Epithelial cell of proximal tubule (primary cell): ENCODE data around the gene KIAA2012. TPM values are rescaled to one million over a fixed set of nuclear protein-coding genes. Genes with fewer than 3 reads are reported as not detected.

Source experiments
- DNase-seq: peaks from one replicate; pipeline ENCODE4 v3.0.0-alpha.2; 2011; ENCODE audit warnings: low read depth
- H3K4me3 ChIP-seq: 2 replicates; pipeline ENCODE4 v1.5.1; 2011; ENCODE audit warnings: low read depth, mild to moderate bottlenecking, low read length
- total RNA-seq: library from RNA; depleted of rRNA; stranded (reverse); fragments of >200 nt; gene quantifications from 2 replicates; pipeline ENCODE4 v1.2.3, GENCODE V29; 2015
- TF ChIP-seq, protein P1 (sequence below): conservative IDR thresholded peaks from 2 replicates; pipeline ENCODE4 v1.5.1; 2012; ENCODE audit warnings: low read depth, mild to moderate bottlenecking, low read length

Gene KIAA2012
- total RNA-seq, 1 donor from 2014 or later, result not detected

DNA sequence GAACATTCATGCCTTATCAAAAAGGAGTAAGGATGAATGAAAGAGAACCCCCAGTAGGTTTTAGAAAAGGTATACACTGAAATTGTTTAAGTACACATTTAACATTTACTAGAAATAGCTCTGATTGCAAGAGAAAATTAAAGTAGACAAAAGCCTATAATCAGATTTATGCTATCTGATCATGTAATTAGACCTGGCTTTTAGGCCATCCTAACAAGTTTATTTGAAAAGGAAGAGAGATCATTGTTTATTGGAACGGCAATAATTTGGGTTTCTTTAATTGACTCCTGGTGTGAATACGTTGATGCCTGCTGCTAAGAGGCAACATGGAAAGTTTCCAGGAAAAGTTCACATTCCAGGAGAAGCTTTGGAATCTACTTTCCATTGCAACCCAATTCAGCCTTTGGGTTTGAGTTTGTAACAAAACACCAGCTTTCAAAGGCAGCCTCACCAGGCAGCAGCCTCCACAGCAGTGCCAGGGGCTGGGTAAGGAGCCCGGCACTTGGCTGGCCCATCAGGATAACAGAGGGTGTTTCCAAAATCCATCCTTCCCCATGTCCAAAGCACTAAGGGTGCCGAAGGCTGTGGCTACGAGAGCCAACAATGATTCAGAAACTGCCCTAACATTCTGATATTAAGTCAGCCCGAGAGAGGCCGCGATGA, 21.4 kb upstream of the KIAA2012 start:
- DNase-seq, result no peak
- no peak overlapping the region for H3K4me3 ChIP-seq
- TF ChIP-seq, protein P1, sequence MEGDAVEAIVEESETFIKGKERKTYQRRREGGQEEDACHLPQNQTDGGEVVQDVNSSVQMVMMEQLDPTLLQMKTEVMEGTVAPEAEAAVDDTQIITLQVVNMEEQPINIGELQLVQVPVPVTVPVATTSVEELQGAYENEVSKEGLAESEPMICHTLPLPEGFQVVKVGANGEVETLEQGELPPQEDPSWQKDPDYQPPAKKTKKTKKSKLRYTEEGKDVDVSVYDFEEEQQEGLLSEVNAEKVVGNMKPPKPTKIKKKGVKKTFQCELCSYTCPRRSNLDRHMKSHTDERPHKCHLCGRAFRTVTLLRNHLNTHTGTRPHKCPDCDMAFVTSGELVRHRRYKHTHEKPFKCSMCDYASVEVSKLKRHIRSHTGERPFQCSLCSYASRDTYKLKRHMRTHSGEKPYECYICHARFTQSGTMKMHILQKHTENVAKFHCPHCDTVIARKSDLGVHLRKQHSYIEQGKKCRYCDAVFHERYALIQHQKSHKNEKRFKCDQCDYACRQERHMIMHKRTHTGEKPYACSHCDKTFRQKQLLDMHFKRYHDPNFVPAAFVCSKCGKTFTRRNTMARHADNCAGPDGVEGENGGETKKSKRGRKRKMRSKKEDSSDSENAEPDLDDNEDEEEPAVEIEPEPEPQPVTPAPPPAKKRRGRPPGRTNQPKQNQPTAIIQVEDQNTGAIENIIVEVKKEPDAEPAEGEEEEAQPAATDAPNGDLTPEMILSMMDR, result no peak

DNA sequence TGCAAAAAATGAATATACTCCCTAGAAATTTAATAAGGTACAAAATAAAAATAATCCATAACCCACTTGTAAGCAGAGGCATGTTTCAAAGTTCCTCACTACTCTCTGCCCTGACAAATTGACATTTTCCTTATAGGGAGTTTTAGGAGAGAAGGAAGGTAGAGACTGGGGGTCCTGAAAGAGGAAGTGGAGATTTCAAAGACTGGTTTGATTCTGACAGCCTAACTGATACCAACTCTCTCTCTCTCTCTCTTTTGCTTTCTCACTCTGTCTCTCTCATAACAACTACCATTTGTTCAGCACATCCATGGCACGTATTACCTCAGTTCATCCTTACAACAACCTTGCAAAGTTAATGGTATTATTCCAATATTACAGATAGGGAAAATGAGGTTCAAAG, 20.8 kb upstream of the KIAA2012 start:
- no peak overlapping the region for H3K4me3 ChIP-seq

DNA sequence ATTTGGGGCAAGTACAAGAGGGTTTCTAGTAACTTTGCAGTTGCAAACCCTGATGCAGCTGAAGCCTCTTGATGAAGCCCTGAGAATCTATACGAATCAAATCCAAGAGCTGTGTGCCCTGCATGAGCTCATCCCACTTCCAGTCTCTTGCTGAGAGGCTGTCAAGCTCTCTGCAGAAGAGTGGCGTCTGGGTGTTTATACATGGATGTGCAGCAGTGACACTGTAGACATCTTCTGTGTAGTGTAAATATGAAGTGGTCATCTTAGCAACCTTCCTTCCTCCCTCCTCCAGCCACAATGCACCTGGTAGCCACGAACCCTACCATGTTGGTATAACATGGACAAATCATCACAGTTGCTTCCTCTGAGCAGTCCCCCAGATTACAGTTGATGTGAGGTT, 18.4 kb upstream of the KIAA2012 start:
- DNase-seq, result no peak
- TF ChIP-seq, protein P1, result no peak
- no peak overlapping the region for H3K4me3 ChIP-seq

More for the DNA sequence above, 20.8 kb upstream of the KIAA2012 start:
- DNase-seq, result no peak
- TF ChIP-seq, protein P1, result no peak

DNA sequence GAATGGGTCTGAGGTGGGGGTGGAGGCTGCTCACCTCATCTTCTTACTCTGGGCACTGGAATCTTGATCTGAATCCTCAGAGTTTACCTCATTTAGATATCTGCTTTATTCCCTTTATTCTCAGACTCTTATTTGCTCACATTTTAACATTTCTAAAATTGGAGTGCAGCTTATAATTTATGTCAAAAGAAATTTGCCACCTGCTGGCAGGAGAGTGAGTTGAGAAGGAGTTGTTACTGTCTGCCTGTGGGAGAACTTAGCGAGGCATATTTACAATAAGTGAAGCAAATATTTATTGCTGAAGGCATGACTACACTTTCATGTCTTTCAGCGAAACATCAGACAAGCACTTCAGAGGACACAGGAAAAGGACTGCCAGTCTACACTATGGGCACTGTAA, 16.4 kb upstream of the KIAA2012 start:
- DNase-seq, result no peak
- TF ChIP-seq, protein P1, result peak; percentile 64

DNA sequence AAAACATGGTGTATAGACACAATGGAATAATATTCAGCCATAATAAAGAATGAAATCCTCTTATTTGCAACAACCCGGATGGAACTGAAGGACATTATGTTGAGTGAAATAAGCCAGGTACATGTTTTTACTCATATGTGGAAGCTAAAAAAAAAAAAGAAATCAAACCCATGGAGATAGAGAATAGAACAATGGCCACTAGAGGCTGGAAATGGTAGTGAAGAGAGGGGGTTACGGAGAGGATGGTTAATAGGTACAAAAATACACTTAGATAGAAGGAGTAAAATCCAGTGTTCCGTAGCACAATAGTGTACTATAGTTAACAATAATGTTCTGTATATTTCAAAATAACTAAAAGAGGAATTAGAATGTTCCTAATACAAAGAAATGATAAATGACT, 12.8 kb upstream of the KIAA2012 start:
- TF ChIP-seq, protein P1, result peak; percentile 42
- no peak for DNase-seq
- no peak overlapping the region for H3K4me3 ChIP-seq

More for the DNA sequence above, 16.4 kb upstream of the KIAA2012 start:
- H3K4me3 ChIP-seq, result no peak overlapping the region

DNA sequence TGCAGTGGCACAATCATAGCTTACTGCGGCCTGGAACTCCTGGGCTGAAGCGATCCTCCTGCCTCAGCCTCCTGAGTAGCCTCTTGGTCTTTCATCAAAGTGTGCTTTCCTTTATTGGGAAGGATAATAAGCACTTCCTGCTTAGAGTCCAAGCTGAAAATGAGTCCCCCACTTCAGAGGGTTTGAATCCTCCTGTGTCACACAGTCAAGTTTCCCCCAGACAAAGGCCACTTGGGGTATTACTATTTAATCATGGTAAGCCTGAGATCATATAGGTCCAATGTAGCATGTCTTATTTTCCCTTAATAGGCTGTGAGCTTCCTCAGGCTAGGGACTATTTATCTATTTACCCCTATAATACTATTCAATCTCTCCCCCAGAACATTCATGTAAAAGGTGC, 11.4 kb upstream of the KIAA2012 start:
- TF ChIP-seq, protein P1, result no peak
- no peak overlapping the region for H3K4me3 ChIP-seq
- DNase-seq, result no peak
